ENCODE measurements around the gene LEMD2.

The LEMD2 gene

GRCh38 chr6:33823806-33824205 lies 34.9 kb upstream of the LEMD2 start:
- H3K4me3 ChIP-seq (ENCODE audit: low read length), result no peak overlapping the region
- no peaks in the 10 kb centered on the region for H3K9me2 ChIP-seq (replicated peaks; ENCODE audit: control insufficient read depth, low read length)
- H3K79me2 ChIP-seq (ENCODE audit: control insufficient read depth, low read length), result no peaks in the 10 kb centered on the region
- H3K4me2 ChIP-seq (ENCODE audit: low read length), result no peak overlapping the region
- no peaks in the 10 kb centered on the region for H4K20me1 ChIP-seq (ENCODE audit: control insufficient read depth, insufficient read depth, low read depth, low read length)
- TF ChIP-seq EZH2phosphoT487 (IDR thresholded peaks at IDR 0.05; ENCODE audit: borderline replicate concordance, low read length), result no peak
- TF ChIP-seq CTCF (IDR thresholded peaks at IDR 0.05; ENCODE audit: low read depth, low read length, poor library complexity, severe bottlenecking), result no peak
- H3K27ac ChIP-seq (ENCODE audit: low read depth, low read length), result no peak overlapping the region
- H3K4me1 ChIP-seq (ENCODE audit: control insufficient read depth, low read length), result no peaks in the 10 kb centered on the region
- H3K9me3 ChIP-seq (ENCODE audit: control insufficient read depth, insufficient read depth, low read length), result no peaks in the 10 kb centered on the region
- no peaks in the 10 kb centered on the region for H3K36me3 ChIP-seq (ENCODE audit: control insufficient read depth, low read length)
- H3K27me3 ChIP-seq (ENCODE audit: control insufficient read depth, low read length), result 0 out of 2 replicates have a peak, but pooled peaks cover 5% of the 10 kb centered on the region
- no peaks in the 10 kb centered on the region for H3F3A ChIP-seq (ENCODE audit: control insufficient read depth, insufficient read depth)

- H3K9me3 ChIP-seq (ENCODE audit: control insufficient read depth, insufficient read depth, low read length), result no peaks in the 10 kb centered on the region
- no peak for TF ChIP-seq EZH2phosphoT487 (IDR thresholded peaks at IDR 0.05; ENCODE audit: borderline replicate concordance, low read length)
- no peaks in the 10 kb centered on the region for H3K36me3 ChIP-seq (ENCODE audit: control insufficient read depth, low read length)
- H3K9me2 ChIP-seq (replicated peaks; ENCODE audit: control insufficient read depth, low read length), result no peaks in the 10 kb centered on the region
- 0 out of 2 replicates have a peak, but pooled peaks cover 5% of the 10 kb centered on the region for H3K27me3 ChIP-seq (ENCODE audit: control insufficient read depth, low read length)
- no peak overlapping the region for H3K4me3 ChIP-seq (ENCODE audit: low read length)
- H3K4me1 ChIP-seq (ENCODE audit: control insufficient read depth, low read length), result no peaks in the 10 kb centered on the region
- H3F3A ChIP-seq (ENCODE audit: control insufficient read depth, insufficient read depth), result no peaks in the 10 kb centered on the region
- H3K4me2 ChIP-seq (ENCODE audit: low read length), result no peak overlapping the region
- H4K20me1 ChIP-seq (ENCODE audit: control insufficient read depth, insufficient read depth, low read depth, low read length), result no peaks in the 10 kb centered on the region
- no peak overlapping the region for H3K27ac ChIP-seq (ENCODE audit: low read depth, low read length)
- H3K79me2 ChIP-seq (ENCODE audit: control insufficient read depth, low read length), result no peaks in the 10 kb centered on the region
These were observed 33.9 kb upstream of the LEMD2 start for GRCh38 chr6:33822575-33823395.

- Histone ChIP-seq H3K27ac (ENCODE audit: low read depth, low read length) (no peak overlapping the region), H3K79me2 (ENCODE audit: control insufficient read depth, low read length) (no peaks in the 10 kb centered on the region), H3K4me3 (ENCODE audit: low read length) (no peak overlapping the region), H3K4me1 (ENCODE audit: control insufficient read depth, low read length) (no peaks in the 10 kb centered on the region), H3F3A (ENCODE audit: control insufficient read depth, insufficient read depth) (no peaks in the 10 kb centered on the region), H4K20me1 (ENCODE audit: control insufficient read depth, insufficient read depth, low read depth, low read length) (no peaks in the 10 kb centered on the region), H3K36me3 (ENCODE audit: control insufficient read depth, low read length) (no peaks in the 10 kb centered on the region), H3K9me2 (replicated peaks; ENCODE audit: control insufficient read depth, low read length) (no peaks in the 10 kb centered on the region), H3K27me3 (ENCODE audit: control insufficient read depth, low read length) (0 out of 2 replicates have a peak, but pooled peaks cover 5% of the 10 kb centered on the region), H3K9me3 (ENCODE audit: control insufficient read depth, insufficient read depth, low read length) (no peaks in the 10 kb centered on the region), H3K4me2 (ENCODE audit: low read length) (no peak overlapping the region)
- TF ChIP-seq CTCF (IDR thresholded peaks at IDR 0.05; ENCODE audit: low read depth, low read length, poor library complexity, severe bottlenecking) (no peak), EZH2phosphoT487 (IDR thresholded peaks at IDR 0.05; ENCODE audit: borderline replicate concordance, low read length) (no peak)
These were observed 32.0 kb upstream of the LEMD2 start for GRCh38 chr6:33820784-33821520.

GRCh38 chr6:33820243-33820642 lies 31.3 kb upstream of the LEMD2 start:
- H4K20me1 ChIP-seq (ENCODE audit: control insufficient read depth, insufficient read depth, low read depth, low read length), result no peaks in the 10 kb centered on the region

More at GRCh38 chr6:33820243-33820642, 31.3 kb upstream of the LEMD2 start:
- no peaks in the 10 kb centered on the region for H3K4me1 ChIP-seq (ENCODE audit: control insufficient read depth, low read length)
- 0 out of 2 replicates have a peak, but pooled peaks cover 5% of the 10 kb centered on the region for H3K27me3 ChIP-seq (ENCODE audit: control insufficient read depth, low read length)
- H3K27ac ChIP-seq (ENCODE audit: low read depth, low read length), result no peak overlapping the region
- TF ChIP-seq EZH2phosphoT487 (IDR thresholded peaks at IDR 0.05; ENCODE audit: borderline replicate concordance, low read length) (no peak), CTCF (IDR thresholded peaks at IDR 0.05; ENCODE audit: low read depth, low read length, poor library complexity, severe bottlenecking) (no peak)
- H3K9me2 ChIP-seq (replicated peaks; ENCODE audit: control insufficient read depth, low read length), result no peaks in the 10 kb centered on the region
- no peaks in the 10 kb centered on the region for H3K36me3 ChIP-seq (ENCODE audit: control insufficient read depth, low read length)
- no peak overlapping the region for H3K4me3 ChIP-seq (ENCODE audit: low read length)
- H3K4me2 ChIP-seq (ENCODE audit: low read length), result no peak overlapping the region
- H3K79me2 ChIP-seq (ENCODE audit: control insufficient read depth, low read length), result no peaks in the 10 kb centered on the region
- no peaks in the 10 kb centered on the region for H3K9me3 ChIP-seq (ENCODE audit: control insufficient read depth, insufficient read depth, low read length)
- H3F3A ChIP-seq (ENCODE audit: control insufficient read depth, insufficient read depth), result no peaks in the 10 kb centered on the region
